HG03571 (cell line): Measurements from ENCODE around the gene NFIX.

Source experiments
- ATAC-seq: cut with Tn5 transposase; IDR thresholded peaks from one replicate; pipeline ENCODE4 v1.9.1; 2021; ENCODE audit not compliant: unreplicated experiment

The NFIX gene

GRCh38 chr19:12987190-12987589 is 8.1 kb upstream of the NFIX start:
- no peak for ATAC-seq

GRCh38 chr19:12987781-12988180 is 7.5 kb upstream of the NFIX start:
- ATAC-seq = no peak

GRCh38 chr19:12990431-12990830 is 4.8 kb upstream of the NFIX start:
- ATAC-seq = no peak

- no peak for ATAC-seq
Observed at GRCh38 chr19:12990853-12991252, 4.4 kb upstream of the NFIX start.

- ATAC-seq = no peak
Observed at GRCh38 chr19:12991296-12991695, 4.0 kb upstream of the NFIX start.

GRCh38 chr19:12992729-12993128 is 2.5 kb upstream of the NFIX start:
- no peak for ATAC-seq

DNA sequence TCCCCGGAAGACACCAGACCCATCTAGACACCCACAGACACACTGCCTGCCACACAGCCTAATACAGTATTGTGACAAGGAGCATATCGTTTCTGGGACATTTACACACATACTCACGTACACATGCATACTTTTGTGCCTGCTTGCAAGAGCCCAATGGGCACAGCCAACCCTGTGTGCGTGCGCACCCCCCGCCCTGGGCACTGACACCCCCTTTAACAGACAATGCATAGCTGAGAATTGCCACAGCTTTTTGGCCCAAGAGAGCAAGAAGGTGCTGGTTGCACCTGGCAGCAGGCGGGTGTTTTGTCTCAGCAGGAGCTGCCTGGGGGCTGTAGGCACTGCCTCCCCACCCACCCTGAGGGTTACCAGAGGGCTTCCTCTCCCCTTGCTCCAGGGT is 1.7 kb upstream of the NFIX start:
- ATAC-seq = no peak

DNA sequence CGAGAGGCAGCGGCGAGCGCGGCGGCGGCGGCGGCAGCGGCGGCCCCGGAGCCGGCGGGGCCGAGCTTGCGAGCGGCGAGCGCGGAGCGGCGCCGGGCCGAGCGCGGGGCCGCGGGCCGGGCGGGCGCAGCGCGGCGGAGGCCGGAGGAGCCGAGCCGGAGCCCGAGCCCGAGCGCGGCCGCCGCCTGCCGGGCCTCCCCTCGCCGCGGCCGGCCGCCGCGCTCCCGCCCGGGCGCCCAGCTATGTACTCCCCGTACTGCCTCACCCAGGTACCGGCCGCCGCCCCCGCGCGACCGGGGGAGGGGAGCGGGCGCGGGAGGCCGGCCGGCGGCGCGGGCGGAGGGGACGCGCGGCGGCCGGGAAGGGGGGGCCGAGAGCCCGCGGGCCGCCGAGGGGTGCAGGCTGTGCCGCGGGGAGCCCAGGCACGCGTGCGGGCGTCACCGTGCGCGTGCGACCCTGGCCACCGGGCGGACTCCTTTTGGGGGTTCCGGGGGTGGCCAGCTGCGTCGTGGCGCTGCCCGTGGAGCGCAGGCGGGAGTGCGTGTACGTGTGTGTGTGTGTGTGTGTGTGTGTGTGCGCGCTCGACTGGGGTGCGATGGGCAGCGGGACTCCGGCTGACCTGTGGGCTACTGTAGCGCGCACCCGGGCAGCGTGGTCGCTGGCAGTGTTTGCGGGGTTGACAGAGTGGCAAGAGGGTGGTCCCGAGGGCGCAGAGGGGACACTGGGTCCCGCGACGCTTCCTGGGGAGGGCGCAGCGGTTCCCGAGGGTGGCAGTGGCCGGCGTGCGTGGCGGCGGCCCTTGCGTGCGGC is 526 bp downstream of the NFIX start:
- ATAC-seq = no peak

GRCh38 chr19:12996406-12997094 is 1.3 kb downstream of the NFIX start:
- ATAC-seq = no peak

GRCh38 chr19:12997179-12997966 is 2.1 kb downstream of the NFIX start:
- ATAC-seq = no peak

DNA sequence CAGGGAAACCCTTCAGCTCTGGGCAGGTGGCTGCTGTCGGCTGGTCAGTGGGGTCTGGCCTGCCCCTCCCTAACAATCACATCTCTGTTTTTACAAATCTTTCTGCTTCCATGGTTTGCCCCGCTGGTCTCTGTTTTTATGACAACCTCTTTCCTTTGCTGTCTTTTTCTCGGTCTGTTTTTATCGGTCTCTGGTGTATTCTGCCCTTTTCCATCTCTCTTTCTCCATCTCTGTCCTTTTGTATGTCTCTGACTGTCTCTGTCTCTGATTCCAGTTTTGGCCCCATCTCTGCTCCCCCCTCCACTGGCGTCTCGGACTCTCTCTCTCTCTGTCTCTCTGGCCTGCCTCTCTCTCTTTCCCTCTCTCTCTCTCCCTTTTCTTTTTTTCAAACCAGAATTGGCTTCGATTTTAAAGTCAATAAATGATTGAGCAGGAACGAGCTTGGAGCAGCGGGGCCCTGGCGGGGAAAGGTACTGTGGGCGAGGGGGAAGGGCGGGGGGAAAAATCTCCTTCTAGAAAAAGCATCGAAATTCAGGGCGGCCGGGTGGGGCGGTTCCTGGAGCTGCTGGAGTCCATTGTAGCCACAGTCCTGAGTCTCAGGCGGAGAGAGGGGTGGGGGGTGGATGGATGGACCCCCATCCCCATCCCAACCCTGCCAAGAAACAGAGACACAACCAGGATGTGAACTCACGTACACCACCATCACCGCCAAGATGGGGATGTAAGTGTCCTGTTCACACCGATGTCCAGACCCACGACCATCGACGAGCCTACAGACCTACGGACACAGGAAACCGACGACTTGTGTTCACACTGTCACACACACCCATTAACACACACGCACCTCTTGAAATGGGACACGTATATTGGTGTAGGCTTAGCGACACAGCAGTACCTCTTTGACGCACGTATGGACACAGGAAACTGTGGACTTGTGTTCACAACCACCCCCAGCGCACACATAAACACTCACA is 3.0 kb downstream of the NFIX start:
- ATAC-seq = no peak

DNA sequence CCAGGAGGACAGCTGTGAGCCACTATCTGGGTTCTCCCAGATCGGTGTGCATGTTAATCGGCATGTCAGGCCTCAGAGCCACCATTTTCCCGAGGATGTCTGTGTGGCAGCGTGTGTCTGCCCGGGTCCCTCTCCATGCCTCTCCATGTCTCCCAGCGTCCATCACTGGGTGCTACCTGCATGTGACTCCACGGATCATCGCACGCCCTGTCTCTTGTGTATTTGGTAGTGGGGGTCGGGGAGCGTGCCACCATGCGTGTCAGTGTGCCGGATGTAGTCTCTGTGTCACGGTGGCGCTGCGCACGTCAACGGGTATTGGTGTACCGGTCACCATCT is 5.9 kb downstream of the NFIX start:
- no peak for ATAC-seq

GRCh38 chr19:13001502-13002165 is 6.4 kb downstream of the NFIX start:
- no peak for ATAC-seq

DNA sequence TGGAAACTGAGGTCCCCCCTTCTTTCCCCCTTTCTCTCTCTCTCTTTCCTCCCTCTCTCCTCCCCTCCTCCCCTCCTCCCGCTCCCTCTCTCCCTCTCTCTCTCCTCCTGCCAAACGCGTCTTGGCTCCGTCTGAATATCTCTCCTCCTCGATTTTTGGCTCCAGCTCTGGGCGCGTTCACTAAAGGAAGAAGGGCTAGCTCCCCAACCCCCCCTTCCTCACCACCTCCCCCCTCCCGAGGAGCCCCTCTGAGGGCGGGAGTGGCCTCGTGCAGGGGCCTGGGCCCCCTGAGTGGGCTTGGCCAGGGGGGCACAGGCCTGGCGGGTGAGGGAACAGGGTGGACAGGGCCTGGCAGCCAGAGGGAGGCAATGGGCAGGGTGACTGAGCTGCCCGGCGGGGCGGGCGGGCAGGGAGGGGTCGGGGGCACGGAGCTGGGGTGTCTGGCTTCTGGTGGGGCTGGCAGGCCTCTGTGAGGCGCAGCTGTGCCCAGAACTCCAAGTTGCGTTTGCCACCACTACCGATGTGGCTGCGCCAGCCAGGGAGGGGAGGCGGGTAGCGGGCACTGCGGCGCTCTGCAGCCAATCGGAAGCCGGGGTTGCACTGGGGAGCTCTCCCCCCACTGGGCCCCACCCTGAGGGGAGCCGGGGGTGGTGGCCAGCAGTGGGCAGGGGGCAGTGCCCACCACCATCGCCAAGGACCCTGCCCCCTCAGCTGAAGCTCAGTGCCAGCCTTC is 7.1 kb downstream of the NFIX start:
- no peak for ATAC-seq

GRCh38 chr19:13003081-13003480 is 7.8 kb downstream of the NFIX start:
- no peak for ATAC-seq

GRCh38 chr19:13004273-13004672 is 9.0 kb downstream of the NFIX start:
- ATAC-seq = no peak

- no peak for ATAC-seq
Observed at GRCh38 chr19:13005253-13005652, 10.0 kb downstream of the NFIX start.

- no peak for ATAC-seq
Observed at GRCh38 chr19:13005861-13006370, 10.6 kb downstream of the NFIX start.
